HEK293T (cell line): ENCODE results near the gene GREM2.

ENCODE experiments used
- CTCF ChIA-PET: fragments of 350-600 bp; formaldehyde crosslinking; extraction: SDS; loops from one replicate; lab custom pipeline; 2021; ENCODE audit warnings: antibody characterized with exemption, inconsistent platforms; lab: Yijun Ruan, JAX
- POLR2A ChIA-PET: fragments of 350-600 bp; formaldehyde crosslinking; extraction: SDS; loops from one replicate; lab custom pipeline; 2020; ENCODE audit warnings: antibody characterized with exemption, inconsistent platforms; lab: Yijun Ruan, JAX
- DNase-seq: peaks from one replicate; pipeline ENCODE4 v3.0.0; 2012; ENCODE audit warnings: mixed read lengths; ENCODE audit errors: extremely low spot score
- ARNT ChIP-seq: fragments of 450-650 bp; IDR thresholded peaks from 2 replicates; pipeline ENCODE4 v1.6.1; 2017; ENCODE audit warnings: mild to moderate bottlenecking
- BHLHE40 ChIP-seq: fragments of 450-650 bp; IDR thresholded peaks from 2 replicates; pipeline ENCODE4 v1.6.1; 2016; ENCODE audit warnings: mild to moderate bottlenecking, moderate library complexity, borderline replicate concordance
- CTBP1 ChIP-seq: fragments of 450-650 bp; IDR thresholded peaks from 2 replicates; pipeline ENCODE4 v1.6.1; 2016; ENCODE audit warnings: borderline replicate concordance
- ELF4 ChIP-seq: fragments of 450-650 bp; IDR thresholded peaks from 2 replicates; pipeline ENCODE4 v1.6.1; 2017; ENCODE audit warnings: antibody characterized with exemption
- FOXA1 ChIP-seq: fragments of 450-650 bp; IDR thresholded peaks from 2 replicates; pipeline ENCODE4 v1.6.1; 2016; ENCODE audit warnings: mild to moderate bottlenecking
- FOXK2 ChIP-seq: fragments of 450-650 bp; IDR thresholded peaks from 2 replicates; pipeline ENCODE4 v1.6.1; 2016; ENCODE audit warnings: mild to moderate bottlenecking
- FOXM1 ChIP-seq: fragments of 450-650 bp; IDR thresholded peaks from 2 replicates; pipeline ENCODE4 v1.6.1; 2017; ENCODE audit warnings: mild to moderate bottlenecking, borderline replicate concordance
- HDGF ChIP-seq: fragments of 450-650 bp; IDR thresholded peaks from 2 replicates; pipeline ENCODE4 v1.6.1; 2017; ENCODE audit warnings: antibody characterized with exemption, borderline replicate concordance
- L3MBTL2 ChIP-seq: fragments of 450-650 bp; conservative IDR thresholded peaks from 2 replicates; pipeline ENCODE4 v1.6.1; 2016; ENCODE audit warnings: mild to moderate bottlenecking
- LEF1 ChIP-seq: fragments of 450-650 bp; IDR thresholded peaks from 2 replicates; pipeline ENCODE4 v1.6.1; 2017; ENCODE audit warnings: mild to moderate bottlenecking, borderline replicate concordance
- NFRKB ChIP-seq: fragments of 450-650 bp; IDR thresholded peaks from 2 replicates; pipeline ENCODE4 v1.6.1; 2016; ENCODE audit warnings: mild to moderate bottlenecking, moderate library complexity
- SP1 ChIP-seq: fragments of 450-650 bp; IDR thresholded peaks from 2 replicates; pipeline ENCODE4 v1.6.1; 2017
- SUZ12 ChIP-seq: fragments of 450-650 bp; IDR thresholded peaks from 2 replicates; pipeline ENCODE4 v1.6.1; 2016; ENCODE audit warnings: mild to moderate bottlenecking
- TARDBP ChIP-seq: fragments of 450-650 bp; IDR thresholded peaks from 2 replicates; pipeline ENCODE4 v1.6.1; 2016
- ZNF384 ChIP-seq: fragments of 450-650 bp; IDR thresholded peaks from 2 replicates; pipeline ENCODE4 v1.6.1; 2016
- TF ChIP-seq, protein P1 (sequence below): fragments of 450-650 bp; IDR thresholded peaks from 2 replicates; pipeline ENCODE4 v1.6.1; 2016

Gene GREM2

DNA sequence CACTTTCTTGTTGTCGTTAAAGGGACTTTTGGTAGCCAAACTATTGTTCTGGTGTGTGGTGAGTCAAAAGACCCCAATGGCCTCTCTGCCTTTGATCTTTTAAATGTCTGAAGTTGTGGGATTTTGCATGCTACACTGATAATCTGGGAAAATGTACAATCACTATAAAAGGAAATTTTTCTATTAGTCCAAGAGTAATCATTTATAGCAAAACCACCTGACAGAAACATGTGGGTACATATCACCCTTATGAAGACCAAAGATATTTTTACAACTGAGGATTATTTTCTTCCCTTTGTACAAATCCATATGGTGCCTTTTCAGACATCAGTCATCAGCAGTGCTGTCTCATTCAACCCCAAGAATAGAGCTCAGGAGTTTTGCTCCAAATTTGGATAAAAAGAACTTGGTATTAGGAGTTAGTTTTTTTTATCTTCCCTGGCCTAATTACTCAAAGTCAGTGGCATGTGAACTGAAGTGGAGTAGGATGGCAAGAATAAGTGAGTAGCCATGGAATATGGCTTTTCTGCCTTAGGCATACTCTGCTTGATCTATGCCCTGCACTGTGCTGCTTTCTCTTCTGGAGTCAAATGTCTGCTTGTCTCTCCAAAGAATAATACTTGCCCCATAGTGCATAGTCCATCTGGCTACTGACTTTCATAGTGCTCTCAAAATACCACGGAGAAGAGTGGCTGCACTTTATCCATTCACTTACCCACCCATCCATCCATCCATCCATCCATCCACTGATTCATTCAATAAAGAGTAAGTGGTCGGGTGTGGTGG, 13.5 kb downstream of the GREM2 start:
- ChIA-PET CTCF (no interaction called here), POLR2A (no interaction called here)
- no peak for TF ChIP-seq NFRKB
- TF ChIP-seq ARNT: no peak
- no peak for TF ChIP-seq HDGF
- TF ChIP-seq ZNF384: no peak
- no peak for TF ChIP-seq TARDBP
- no peak for TF ChIP-seq FOXM1
- TF ChIP-seq L3MBTL2: no peak
- TF ChIP-seq, protein P1, sequence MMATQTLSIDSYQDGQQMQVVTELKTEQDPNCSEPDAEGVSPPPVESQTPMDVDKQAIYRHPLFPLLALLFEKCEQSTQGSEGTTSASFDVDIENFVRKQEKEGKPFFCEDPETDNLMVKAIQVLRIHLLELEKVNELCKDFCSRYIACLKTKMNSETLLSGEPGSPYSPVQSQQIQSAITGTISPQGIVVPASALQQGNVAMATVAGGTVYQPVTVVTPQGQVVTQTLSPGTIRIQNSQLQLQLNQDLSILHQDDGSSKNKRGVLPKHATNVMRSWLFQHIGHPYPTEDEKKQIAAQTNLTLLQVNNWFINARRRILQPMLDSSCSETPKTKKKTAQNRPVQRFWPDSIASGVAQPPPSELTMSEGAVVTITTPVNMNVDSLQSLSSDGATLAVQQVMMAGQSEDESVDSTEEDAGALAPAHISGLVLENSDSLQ: no peak
- no peak for TF ChIP-seq FOXA1
- no peak for TF ChIP-seq ELF4
- no peak for TF ChIP-seq CTBP1
- TF ChIP-seq FOXK2: no peak
- TF ChIP-seq BHLHE40: no peak
- no peak for TF ChIP-seq SP1
- no peak for TF ChIP-seq LEF1
- no peak for TF ChIP-seq SUZ12
- DNase-seq: no peak

DNA sequence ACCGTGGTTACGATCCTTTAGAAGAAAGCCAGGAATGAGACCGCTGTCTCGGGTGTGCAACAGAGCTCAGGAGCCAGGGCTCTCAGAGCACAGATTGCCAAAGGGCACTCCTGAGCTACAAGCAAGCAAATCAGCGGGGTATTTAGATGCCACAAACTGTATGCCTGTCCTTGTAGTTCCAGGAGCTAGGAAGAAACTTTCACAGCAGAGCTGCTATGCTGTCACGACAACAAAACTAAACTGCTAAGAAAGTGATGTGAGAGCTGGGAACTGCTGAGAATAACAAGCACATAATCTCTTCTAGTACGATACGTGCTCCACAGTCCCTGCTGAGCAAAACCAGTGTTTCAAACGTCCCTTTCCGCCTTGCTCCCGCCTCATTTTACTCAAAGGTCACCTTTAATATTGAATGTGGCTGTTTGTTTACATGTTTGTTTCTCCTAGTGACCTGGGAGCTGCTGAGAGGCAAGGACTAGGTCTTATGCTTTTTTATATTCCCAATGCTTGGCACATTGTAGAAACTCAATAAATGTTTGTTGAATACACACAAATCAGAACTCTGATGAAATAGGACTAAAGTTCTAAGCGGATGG, 14.7 kb downstream of the GREM2 start:
- DNase-seq: no peak

DNA sequence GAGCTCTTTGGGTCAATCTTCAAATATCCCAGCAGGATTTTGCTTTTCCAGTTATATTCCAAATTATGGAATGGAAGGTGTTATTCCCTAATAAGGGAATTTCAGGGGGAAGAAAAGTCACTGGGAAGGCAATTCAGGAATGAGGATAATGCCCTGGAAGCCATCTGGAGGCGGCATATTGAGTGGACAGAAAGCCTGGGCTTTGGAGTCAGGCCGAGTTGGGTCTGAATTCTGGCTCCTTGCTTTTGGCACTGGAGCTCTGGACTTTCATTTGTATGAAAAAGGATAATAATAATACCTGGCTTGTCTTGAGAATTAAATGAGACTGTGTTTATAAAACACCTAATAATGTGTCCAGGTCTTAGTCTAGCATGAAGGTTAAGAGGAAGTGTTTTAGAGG, 16.5 kb downstream of the GREM2 start:
- POLR2A ChIA-PET: no interaction called here
- CTCF ChIA-PET: no interaction called here
- DNase-seq: no peak

More for the DNA sequence above, 14.7 kb downstream of the GREM2 start:
- TF ChIP-seq FOXK2 (no peak), BHLHE40 (no peak), ARNT (no peak), ELF4 (no peak), CTBP1 (no peak), FOXA1 (no peak), HDGF (no peak), ZNF384 (no peak), LEF1 (no peak), SP1 (no peak)
- TF ChIP-seq, protein P1: no peak
- ChIA-PET POLR2A (no interaction called here), CTCF (interaction anchor here (0.9 to 1.4 kb wide), 3 partner anchors 9 to 17 kb away, joined by 3 to 5 read pairs (median 3); no protein-coding TSS in a partner anchor)

DNA sequence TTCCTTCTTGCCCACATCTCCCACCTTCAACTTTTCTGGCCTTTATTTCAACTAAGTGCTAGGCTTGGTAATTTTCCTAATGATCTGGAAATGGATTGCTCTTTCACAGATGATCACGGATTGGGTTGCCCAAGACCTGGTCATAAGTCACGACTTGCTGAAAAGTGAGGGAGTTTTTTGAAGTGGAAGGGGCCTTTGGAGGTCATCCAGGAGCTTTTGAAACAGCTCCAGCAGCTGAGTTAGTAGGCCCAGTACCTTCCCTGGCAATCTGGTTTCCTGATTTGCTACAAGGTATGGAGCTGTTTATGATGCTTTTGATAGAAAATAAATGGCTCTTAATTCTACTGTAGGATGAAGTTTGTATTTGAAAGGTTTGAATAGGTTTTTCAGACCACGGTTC, 20.4 kb downstream of the GREM2 start:
- CTCF ChIA-PET: interaction anchor here (0.6 to 1.0 kb wide), 3 partner anchors 17 to 519 kb away, joined by 3 read pairs; no protein-coding TSS in a partner anchor
- POLR2A ChIA-PET: no interaction called here
- no peak for TF ChIP-seq SP1
- TF ChIP-seq FOXK2: no peak
- TF ChIP-seq SUZ12: no peak
- TF ChIP-seq ARNT: no peak
- no peak for TF ChIP-seq BHLHE40
- no peak for TF ChIP-seq ZNF384
- no peak for TF ChIP-seq ELF4
- no peak for TF ChIP-seq LEF1
- no peak for DNase-seq

More for the DNA sequence above, 16.5 kb downstream of the GREM2 start:
- TF ChIP-seq BHLHE40 (no peak), FOXK2 (no peak), TARDBP (no peak), L3MBTL2 (no peak), LEF1 (no peak), ARNT (no peak), ZNF384 (no peak), SUZ12 (no peak), FOXM1 (no peak), HDGF (no peak), ELF4 (no peak), SP1 (no peak)

DNA sequence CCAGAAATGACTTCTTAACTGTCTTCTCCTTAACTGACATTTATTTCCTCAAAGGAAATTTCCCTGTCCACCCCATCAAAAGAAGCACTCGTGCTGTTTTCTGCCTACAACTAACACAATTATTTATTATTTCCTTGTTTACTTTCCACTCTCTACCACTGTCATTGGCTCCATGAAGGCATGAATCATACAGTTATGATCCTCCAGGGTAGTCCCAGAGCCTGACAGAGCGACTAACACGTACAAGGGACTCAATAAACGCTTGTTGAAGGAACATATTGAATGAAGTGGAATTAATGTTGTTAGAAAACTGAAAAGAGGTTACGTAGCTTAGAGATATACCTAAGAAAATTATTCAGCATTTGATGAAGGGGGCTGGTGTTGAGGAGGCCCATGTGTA, 20.9 kb downstream of the GREM2 start:
- ChIA-PET POLR2A (no interaction called here), CTCF (interaction anchor here (0.6 to 1.0 kb wide), 3 partner anchors 17 to 518 kb away, joined by 3 read pairs; no protein-coding TSS in a partner anchor)
- TF ChIP-seq ARNT (no peak), FOXK2 (no peak), ELF4 (no peak), CTBP1 (no peak), LEF1 (no peak), TARDBP (no peak), NFRKB (no peak), FOXA1 (no peak), ZNF384 (no peak), SUZ12 (no peak), SP1 (no peak)
- TF ChIP-seq, protein P1: no peak
- no peak for DNase-seq
